ENCODE data around the gene SF1.

SF1 gene

GRCh38 chr11:64720640-64721358 is 57.5 kb downstream of the SF1 start:
- Histone ChIP-seq H3K9me3 (no peaks in the 10 kb centered on the region), H3K36me3 (replicated peaks) (no peaks in the 10 kb centered on the region), H3K4me1 (no peaks in the 10 kb centered on the region; the same call in 1 of the 2 replicates), H3K4me3 (no peak overlapping the region), H3K27me3 (ENCODE audit: low read depth) (peaks cover 65% of the 10 kb centered on the region)
- no peak for DNase-seq (ENCODE audit: low spot score in 2 of 2)
- in situ Hi-C loops (cut with MboI; ENCODE audit: low sequenced_read_pairs): no loop called here

- no peak for DNase-seq (ENCODE audit: low spot score in 2 of 2)
- peaks cover 71% of the 10 kb centered on the region for H3K27me3 ChIP-seq (ENCODE audit: low read depth)
- H3K4me1 ChIP-seq: no peaks in the 10 kb centered on the region; the same call in 1 of the 2 replicates
- H3K9me3 ChIP-seq: no peaks in the 10 kb centered on the region
- H3K4me3 ChIP-seq: no peak overlapping the region
- in situ Hi-C loops (cut with MboI; ENCODE audit: low sequenced_read_pairs): no loop called here
- no peaks in the 10 kb centered on the region for H3K36me3 ChIP-seq (replicated peaks)
These were observed 58.2 kb downstream of the SF1 start for GRCh38 chr11:64720167-64720566.

GRCh38 chr11:64719406-64719805 is 58.9 kb downstream of the SF1 start:
- in situ Hi-C loops (cut with MboI; ENCODE audit: low sequenced_read_pairs): no loop called here
- no peaks in the 10 kb centered on the region; the same call in 1 of the 2 replicates for H3K4me1 ChIP-seq
- H3K4me3 ChIP-seq: no peak overlapping the region
- H3K36me3 ChIP-seq (replicated peaks): no peaks in the 10 kb centered on the region
- no peaks in the 10 kb centered on the region for H3K9me3 ChIP-seq
- H3K27me3 ChIP-seq (ENCODE audit: low read depth): peaks cover 79% of the 10 kb centered on the region
- no peak for DNase-seq (ENCODE audit: low spot score in 2 of 2)

- no peaks in the 10 kb centered on the region; the same call in 1 of the 2 replicates for H3K4me1 ChIP-seq
- peaks cover 85% of the 10 kb centered on the region for H3K27me3 ChIP-seq (ENCODE audit: low read depth)
- no peaks in the 10 kb centered on the region for H3K9me3 ChIP-seq
- no peaks in the 10 kb centered on the region for H3K36me3 ChIP-seq (replicated peaks)
- H3K4me3 ChIP-seq: no peak overlapping the region
- no peak for DNase-seq (ENCODE audit: low spot score in 2 of 2)
- in situ Hi-C loops (cut with MboI; ENCODE audit: low sequenced_read_pairs): no loop called here
These were observed 59.6 kb downstream of the SF1 start for GRCh38 chr11:64718780-64719124.

GRCh38 chr11:64718084-64718779 is 60.1 kb downstream of the SF1 start:
- H3K4me3 ChIP-seq: no peak overlapping the region
- no peaks in the 10 kb centered on the region for H3K36me3 ChIP-seq (replicated peaks)
- no peaks in the 10 kb centered on the region for H3K9me3 ChIP-seq
- in situ Hi-C loops (cut with MboI; ENCODE audit: low sequenced_read_pairs): no loop called here
- peaks cover 88% of the 10 kb centered on the region for H3K27me3 ChIP-seq (ENCODE audit: low read depth)
- no peak for DNase-seq (ENCODE audit: low spot score in 2 of 2)
- no peaks in the 10 kb centered on the region for H3K4me1 ChIP-seq

GRCh38 chr11:64717268-64717578 is 61.1 kb downstream of the SF1 start:
- in situ Hi-C loops (cut with MboI; ENCODE audit: low sequenced_read_pairs): no loop called here
- H3K27me3 ChIP-seq (ENCODE audit: low read depth): peaks cover 87% of the 10 kb centered on the region
- DNase-seq (ENCODE audit: low spot score in 2 of 2): no peak
- H3K4me3 ChIP-seq: no peak overlapping the region
- no peaks in the 10 kb centered on the region for H3K4me1 ChIP-seq
- H3K36me3 ChIP-seq (replicated peaks): no peaks in the 10 kb centered on the region
- H3K9me3 ChIP-seq: no peaks in the 10 kb centered on the region

GRCh38 chr11:64716473-64717267 is 61.7 kb downstream of the SF1 start:
- no peak for DNase-seq (ENCODE audit: low spot score in 2 of 2)
- Histone ChIP-seq H3K4me3 (no peak overlapping the region), H3K27me3 (ENCODE audit: low read depth) (peaks cover 82% of the 10 kb centered on the region), H3K36me3 (replicated peaks) (no peaks in the 10 kb centered on the region), H3K9me3 (no peaks in the 10 kb centered on the region), H3K4me1 (no peaks in the 10 kb centered on the region)
- in situ Hi-C loops (cut with MboI; ENCODE audit: low sequenced_read_pairs): no loop called here

GRCh38 chr11:64715756-64716472 is 62.4 kb downstream of the SF1 start:
- H3K4me1 ChIP-seq: no peaks in the 10 kb centered on the region
- in situ Hi-C loops (cut with MboI; ENCODE audit: low sequenced_read_pairs): no loop called here
- no peaks in the 10 kb centered on the region for H3K9me3 ChIP-seq
- DNase-seq (ENCODE audit: low spot score in 2 of 2): no peak
- peaks cover 74% of the 10 kb centered on the region for H3K27me3 ChIP-seq (ENCODE audit: low read depth)
- H3K36me3 ChIP-seq (replicated peaks): no peaks in the 10 kb centered on the region
- no peak overlapping the region for H3K4me3 ChIP-seq

GRCh38 chr11:64715110-64715509 is 63.2 kb downstream of the SF1 start:
- Histone ChIP-seq H3K4me3 (no peak overlapping the region), H3K36me3 (replicated peaks) (no peaks in the 10 kb centered on the region), H3K9me3 (no peaks in the 10 kb centered on the region), H3K4me1 (no peaks in the 10 kb centered on the region), H3K27me3 (ENCODE audit: low read depth) (peaks cover 66% of the 10 kb centered on the region)
- no peak for DNase-seq (ENCODE audit: low spot score in 2 of 2)
- in situ Hi-C loops (cut with MboI; ENCODE audit: low sequenced_read_pairs): no loop called here

- Histone ChIP-seq H3K36me3 (replicated peaks) (no peaks in the 10 kb centered on the region), H3K9me3 (no peaks in the 10 kb centered on the region), H3K4me1 (no peaks in the 10 kb centered on the region), H3K4me3 (no peak overlapping the region), H3K27me3 (ENCODE audit: low read depth) (peaks cover 62% of the 10 kb centered on the region)
- in situ Hi-C loops (cut with MboI; ENCODE audit: low sequenced_read_pairs): no loop called here
- DNase-seq (ENCODE audit: low spot score in 2 of 2): no peak
These were observed 63.7 kb downstream of the SF1 start for GRCh38 chr11:64714666-64715065.

Measured in HAP-1 (cell line).